Measurements from ENCODE around the gene LMBR1L.
A peak's percentile ranks its signal among the peaks of the same experiment; 100 is the strongest.

- TF ChIP-seq CTCF (IDR thresholded peaks at IDR 0.05; ENCODE audit: poor library complexity, severe bottlenecking): peak; percentile 58
- no peak for TF ChIP-seq RAD21 (conservative IDR thresholded peaks at IDR 0.05)
- peak; percentile 56 for TF ChIP-seq TAF1 (IDR thresholded peaks at IDR 0.05; ENCODE audit: low read depth)
Observed at GRCh38 chr12:49069507-49070346, 40.9 kb downstream of the LMBR1L start, which contains the start of gene RHEBL1.

Data from neural cell (in vitro differentiated cells).